Central memory CD8-positive, alpha-beta T cell (primary cell): Measurements from ENCODE around the gene ACSL5.

Source experiments
- ATAC-seq: fragments of 150-1000 bp; cut with Tn5 transposase; replicated peaks from 2 replicates; pipeline ENCODE4 v1.10.0; 2022; ENCODE audit warnings: mild to moderate bottlenecking, moderate FRiP score, moderate number of reproducible peaks; ENCODE audit not compliant: poor library complexity, severe bottlenecking; ENCODE audit errors: extremely low read depth
- DNase-seq, 2 donors: peaks; one replicate each; pipeline ENCODE4 v3.0.0; 2021; ENCODE audit warnings: low spot score in 2 of 2
- H3K27ac Mint-ChIP-seq: one replicate; pipeline ENCODE4 v1.8.0; 2022; ENCODE audit warnings: low read depth, mild to moderate bottlenecking, moderate library complexity, mixed read lengths
- H3K27me3 Mint-ChIP-seq: one replicate; pipeline ENCODE4 v1.8.0; 2022; ENCODE audit warnings: mixed read lengths
- H3K36me3 Mint-ChIP-seq: one replicate; pipeline ENCODE4 v1.8.0; 2022; ENCODE audit warnings: mild to moderate bottlenecking, moderate library complexity, mixed read lengths; ENCODE audit not compliant: insufficient read depth
- H3K4me1 Mint-ChIP-seq: one replicate; pipeline ENCODE4 v1.8.0; 2022; ENCODE audit warnings: mixed read lengths
- H3K4me3 Mint-ChIP-seq: one replicate; pipeline ENCODE4 v1.8.0; 2022; ENCODE audit warnings: mild to moderate bottlenecking, moderate library complexity, mixed read lengths
- H3K9me3 Mint-ChIP-seq: one replicate; pipeline ENCODE4 v1.8.0; 2022; ENCODE audit warnings: mixed read lengths

Gene ACSL5

DNA sequence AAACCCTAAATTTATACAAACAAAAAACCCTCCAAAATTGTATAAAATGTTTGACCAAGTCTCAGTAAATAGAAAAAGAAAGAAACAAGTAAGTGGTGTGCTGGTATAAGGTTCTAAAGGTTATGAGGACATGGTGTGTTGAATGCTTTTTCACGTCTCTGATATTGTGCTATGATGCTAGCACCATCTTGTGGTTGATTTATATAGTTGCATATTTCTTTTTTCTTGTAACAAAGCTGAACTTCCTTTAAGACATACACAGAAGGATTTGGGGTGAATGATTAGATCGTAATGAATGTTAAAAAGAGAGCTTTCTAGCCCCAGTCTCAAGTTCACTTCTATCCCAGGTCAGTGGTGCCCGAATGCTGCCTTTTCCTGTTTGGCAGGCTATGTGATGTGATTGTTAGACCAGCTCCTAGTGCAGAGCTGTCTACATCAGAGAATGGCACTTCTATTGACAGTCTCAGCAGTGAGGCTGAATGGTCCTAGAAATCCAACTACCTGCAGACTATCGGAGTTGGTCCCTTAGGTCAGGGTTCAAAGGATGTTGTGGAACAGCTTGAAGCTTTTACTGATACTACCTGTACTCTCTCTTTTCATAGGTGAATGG lies 98.1 kb downstream of the ACSL5 start:
- H3K27ac Mint-ChIP-seq = peak overlapping the region; percentile 10
- peaks cover 6% of the 10 kb centered on the region for H3K36me3 Mint-ChIP-seq
- no peaks in the 10 kb centered on the region for H3K27me3 Mint-ChIP-seq
- DNase-seq = no peak
- H3K9me3 Mint-ChIP-seq = no peaks in the 10 kb centered on the region
- ATAC-seq = peak; percentile 32
- no peak overlapping the region for H3K4me3 Mint-ChIP-seq
- H3K4me1 Mint-ChIP-seq = peaks cover 10% of the 10 kb centered on the region

DNA sequence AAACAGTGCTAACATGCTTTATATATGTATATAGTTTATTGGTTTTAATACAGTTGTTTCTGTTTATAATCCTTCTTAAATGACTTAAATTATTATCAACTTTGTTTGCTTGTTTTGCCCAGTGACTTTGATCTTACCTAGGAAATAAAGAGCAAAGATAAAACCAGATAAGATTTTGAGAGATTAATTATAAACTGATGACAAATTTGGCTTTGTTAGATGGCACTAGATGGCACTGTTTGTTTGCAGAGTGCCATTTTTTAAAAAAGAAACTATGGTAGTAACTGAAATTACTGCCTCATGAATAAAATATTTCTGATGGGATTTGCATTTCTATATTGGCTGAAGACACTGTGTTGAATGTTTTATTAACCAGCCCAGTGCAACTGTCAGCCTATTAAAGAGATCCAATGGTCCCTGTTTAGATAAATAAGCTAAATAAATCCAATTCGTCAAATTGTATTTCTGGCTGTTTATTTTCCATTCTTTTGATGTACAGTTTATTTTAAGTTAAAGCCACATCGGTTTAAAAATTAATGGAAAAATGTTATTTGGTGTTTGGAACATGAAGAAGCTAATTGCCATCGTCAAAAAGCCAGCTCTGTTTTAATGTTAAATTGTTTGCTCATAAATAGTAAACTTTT lies 101.8 kb downstream of the ACSL5 start:
- Mint-ChIP-seq H3K9me3 (no peaks in the 10 kb centered on the region), H3K4me1 (peaks cover 12% of the 10 kb centered on the region), H3K27me3 (no peaks in the 10 kb centered on the region), H3K36me3 (peaks cover 7% of the 10 kb centered on the region), H3K4me3 (no peak overlapping the region), H3K27ac (no peak overlapping the region)
- ATAC-seq = no peak
- no peak for DNase-seq
